Caco-2 (cell line): ENCODE data around the gene PCDH18. TPM values are rescaled to one million over a fixed set of nuclear protein-coding genes. Genes with fewer than 3 reads are reported as not detected.

Experiments used
- BruUV-seq: library from RNA; stranded (reverse); fragments of 400-500 nt; replicated peaks from 2 replicates; lab custom pipeline; 2021; lab: Mats Ljungman, UMichigan
- CTCF ChIA-PET: fragments of 300-600 bp; sonication (Branson Sonifier 250); formaldehyde crosslinking; loops from one replicate; lab custom pipeline; 2022; ENCODE audit warnings: antibody characterized with exemption; lab: Charles Lee
- POLR2A ChIA-PET: fragments of 300-600 bp; sonication (Branson Sonifier 250); formaldehyde crosslinking; loops from one replicate; lab custom pipeline; 2022; ENCODE audit warnings: antibody characterized with exemption; lab: Charles Lee
- DNase-seq, 2 experiments: peaks; one replicate each; pipeline versions ENCODE4 v3.0.0 to v3.0.0-alpha.2; 2020 to 2022
- H3K27me3 ChIP-seq: replicated peaks from 2 replicates; pipeline ENCODE4 v1.6.0; 2011; ENCODE audit warnings: low read length; ENCODE audit not compliant: control insufficient read depth, insufficient read depth
- H3K36me3 ChIP-seq: 2 replicates; pipeline ENCODE4 v1.5.1; 2011; ENCODE audit warnings: low read length; ENCODE audit not compliant: control insufficient read depth, insufficient read depth
- H3K4me1 ChIP-seq: fragments of 250-450 bp; sonication (Bioruptor Pico); 2 replicates; pipeline ENCODE4 v1.5.1; 2020; ENCODE audit warnings: mild to moderate bottlenecking
- H3K4me3 ChIP-seq: 2 replicates; pipeline ENCODE4 v1.5.1; 2011; ENCODE audit warnings: low read depth, mild to moderate bottlenecking, control low read depth, low read length
- H3K9me3 ChIP-seq: fragments of 250-450 bp; sonication (Bioruptor Pico); 2 replicates; pipeline ENCODE4 v1.5.1; 2020; ENCODE audit warnings: mild to moderate bottlenecking, moderate library complexity
- H3K27ac Mint-ChIP-seq: one replicate; pipeline ENCODE4 v1.8.0; 2022; ENCODE audit warnings: mixed read lengths; ENCODE audit not compliant: unreplicated experiment
- H3K27me3 Mint-ChIP-seq: one replicate; pipeline ENCODE4 v1.8.0; 2022; ENCODE audit warnings: mixed read lengths; ENCODE audit not compliant: insufficient read depth, unreplicated experiment
- H3K36me3 Mint-ChIP-seq: one replicate; pipeline ENCODE4 v1.8.0; 2022; ENCODE audit warnings: mild to moderate bottlenecking, mixed read lengths; ENCODE audit not compliant: insufficient read depth, unreplicated experiment
- H3K4me1 Mint-ChIP-seq: one replicate; pipeline ENCODE4 v1.8.0; 2022; ENCODE audit warnings: low read depth, mixed read lengths; ENCODE audit not compliant: unreplicated experiment
- H3K4me3 Mint-ChIP-seq: one replicate; pipeline ENCODE4 v1.8.0; 2022; ENCODE audit warnings: mild to moderate bottlenecking, moderate library complexity, mixed read lengths; ENCODE audit not compliant: unreplicated experiment
- H3K9me3 Mint-ChIP-seq: one replicate; pipeline ENCODE4 v1.8.0; 2022; ENCODE audit warnings: mixed read lengths; ENCODE audit not compliant: unreplicated experiment
- CTCF ChIP-seq, 2 experiments: fragments of 200-600 bp in 1 of 2; IDR thresholded peaks; 1 replicate in 1 of 2; 2 replicates in 1 of 2; pipeline versions ENCODE4 v1.5.1 to v1.8.0; 2011 to 2022; ENCODE audit warnings: antibody characterized with exemption in 1 of 2, control low read depth in 1 of 2, inconsistent platforms in 1 of 2, low read depth in 1 of 2, low read length in 1 of 2, mild to moderate bottlenecking in 1 of 2, moderate library complexity in 1 of 2; ENCODE audit not compliant: insufficient read depth in 1 of 2, severe bottlenecking in 1 of 2, unreplicated experiment in 1 of 2
- intact Hi-C: fragments of 100-400 bp; cut with micrococcal nuclease; formaldehyde crosslinking; loops from one replicate; pipeline ENCODE4 v1.10.0; 2022; ENCODE audit not compliant: unreplicated experiment
- total RNA-seq: library from RNA; stranded (reverse); gene quantifications from 2 replicates; pipeline ENCODE4 v1.2.3, GENCODE V29; 2022

PCDH18 gene
- total RNA-seq, 1 experiment from 2014 or later = 0.29 TPM

GRCh38 chr4:137471461-137471860 lies 60.8 kb downstream of the PCDH18 start:
- no peaks in the 10 kb centered on the region for H3K36me3 Mint-ChIP-seq
- no peaks in the 10 kb centered on the region for H3K4me1 Mint-ChIP-seq
- no peaks in the 10 kb centered on the region for H3K4me1 ChIP-seq
- no peaks in the 10 kb centered on the region for H3K9me3 ChIP-seq
- intact Hi-C loops = no loop called here
- H3K4me3 Mint-ChIP-seq = no peak overlapping the region
- H3K36me3 ChIP-seq = no peaks in the 10 kb centered on the region
- no peak for TF ChIP-seq CTCF (IDR thresholded peaks at IDR 0.05; ENCODE audit: insufficient read depth in 1 of 2, low read depth in 1 of 2, low read length in 1 of 2, severe bottlenecking in 1 of 2, unreplicated experiment in 1 of 2)
- no peak for DNase-seq
- H3K9me3 Mint-ChIP-seq = no peaks in the 10 kb centered on the region
- no peak overlapping the region for H3K27ac Mint-ChIP-seq
- H3K4me3 ChIP-seq = no peak overlapping the region
- CTCF ChIA-PET = no interaction called here
- POLR2A ChIA-PET = no interaction called here
- no TSS peak for BruUV-seq
- no peaks in the 10 kb centered on the region for H3K27me3 ChIP-seq
- no peaks in the 10 kb centered on the region for H3K27me3 Mint-ChIP-seq

GRCh38 chr4:137470806-137471205 lies 61.5 kb downstream of the PCDH18 start:
- no peaks in the 10 kb centered on the region for H3K36me3 Mint-ChIP-seq
- POLR2A ChIA-PET = no interaction called here

More at GRCh38 chr4:137470806-137471205, 61.5 kb downstream of the PCDH18 start:
- no peak for DNase-seq
- H3K4me3 ChIP-seq = no peak overlapping the region
- no peak for TF ChIP-seq CTCF (IDR thresholded peaks at IDR 0.05; ENCODE audit: insufficient read depth in 1 of 2, low read depth in 1 of 2, low read length in 1 of 2, severe bottlenecking in 1 of 2, unreplicated experiment in 1 of 2)
- no TSS peak for BruUV-seq
- no peaks in the 10 kb centered on the region for H3K4me1 ChIP-seq
- no peaks in the 10 kb centered on the region for H3K27me3 ChIP-seq
- Mint-ChIP-seq H3K27me3 (no peaks in the 10 kb centered on the region), H3K9me3 (no peaks in the 10 kb centered on the region), H3K27ac (no peak overlapping the region), H3K4me1 (no peaks in the 10 kb centered on the region), H3K4me3 (no peak overlapping the region)
- H3K9me3 ChIP-seq = no peaks in the 10 kb centered on the region
- intact Hi-C loops = no loop called here
- CTCF ChIA-PET = no interaction called here
- no peaks in the 10 kb centered on the region for H3K36me3 ChIP-seq
